ENCODE results near the gene AP3S2. TPM values are rescaled to one million over a fixed set of nuclear protein-coding genes. Genes with fewer than 3 reads are reported as not detected.

The AP3S2 gene
- total and polyA plus RNA-seq, 2 of the 13 experiments (the other 11 are each of a cell fraction or from before 2014, with no cell fraction given) = 17.6 to 44.4 TPM

- TF ChIP-seq HDAC1 (CRISPR knock-in tag; IDR thresholded peaks at IDR 0.05) (peak; percentile 96), DMAP1 (CRISPR knock-in tag; IDR thresholded peaks at IDR 0.05) (peak; percentile 92), PAWR (CRISPR knock-in tag; IDR thresholded peaks at IDR 0.05; ENCODE audit: borderline replicate concordance) (no peak), ZNF234 (CRISPR knock-in tag; conservative IDR thresholded peaks at IDR 0.05) (no peak), ZNF749 (CRISPR knock-in tag; IDR thresholded peaks at IDR 0.05; ENCODE audit: borderline replicate concordance) (peak; percentile 66; the same call in 1 of the 2 replicates), FOSL1 (CRISPR knock-in tag; IDR thresholded peaks at IDR 0.05; ENCODE audit: borderline replicate concordance) (no peak; the same call in 1 of the 2 replicates), ZNF674 (CRISPR knock-in tag; IDR thresholded peaks at IDR 0.05; ENCODE audit: low read depth) (no peak), SRF (IDR thresholded peaks at IDR 0.05; ENCODE audit: low read depth, low read length) (peak; percentile 77; the same call in 1 of the 2 replicates), ASH2L (IDR thresholded peaks at IDR 0.05; ENCODE audit: insufficient read length, low read depth, low read length) (peak; percentile 95), ZNF282 (IDR thresholded peaks at IDR 0.05; ENCODE audit: partially characterized antibody) (no peak), HOMEZ (CRISPR knock-in tag; IDR thresholded peaks at IDR 0.05; ENCODE audit: low read depth) (peak; percentile 68), ZBTB4 (CRISPR knock-in tag; IDR thresholded peaks at IDR 0.05; ENCODE audit: borderline replicate concordance) (peak; percentile 95), ZFP1 (CRISPR knock-in tag; IDR thresholded peaks at IDR 0.05) (0 out of 2 replicates have a peak, but pooled peaks have one; percentile 65), E2F5 (CRISPR knock-in tag; conservative IDR thresholded peaks at IDR 0.05) (peak; percentile 19), SPEN (CRISPR knock-in tag; IDR thresholded peaks at IDR 0.05; ENCODE audit: low read depth) (peak; percentile 98), JARID2 (CRISPR knock-in tag; IDR thresholded peaks at IDR 0.05; ENCODE audit: insufficient replicate concordance) (peak; percentile 93)
- TF ChIP-seq, protein P1, sequence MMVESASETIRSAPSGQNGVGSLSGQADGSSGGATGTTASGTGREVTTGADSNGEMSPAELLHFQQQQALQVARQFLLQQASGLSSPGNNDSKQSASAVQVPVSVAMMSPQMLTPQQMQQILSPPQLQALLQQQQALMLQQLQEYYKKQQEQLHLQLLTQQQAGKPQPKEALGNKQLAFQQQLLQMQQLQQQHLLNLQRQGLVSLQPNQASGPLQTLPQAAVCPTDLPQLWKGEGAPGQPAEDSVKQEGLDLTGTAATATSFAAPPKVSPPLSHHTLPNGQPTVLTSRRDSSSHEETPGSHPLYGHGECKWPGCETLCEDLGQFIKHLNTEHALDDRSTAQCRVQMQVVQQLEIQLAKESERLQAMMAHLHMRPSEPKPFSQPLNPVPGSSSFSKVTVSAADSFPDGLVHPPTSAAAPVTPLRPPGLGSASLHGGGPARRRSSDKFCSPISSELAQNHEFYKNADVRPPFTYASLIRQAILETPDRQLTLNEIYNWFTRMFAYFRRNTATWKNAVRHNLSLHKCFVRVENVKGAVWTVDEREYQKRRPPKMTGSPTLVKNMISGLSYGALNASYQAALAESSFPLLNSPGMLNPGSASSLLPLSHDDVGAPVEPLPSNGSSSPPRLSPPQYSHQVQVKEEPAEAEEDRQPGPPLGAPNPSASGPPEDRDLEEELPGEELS (CRISPR knock-in tag; IDR thresholded peaks at IDR 0.05) = peak; percentile 79
- TF ChIP-seq, protein P2, sequence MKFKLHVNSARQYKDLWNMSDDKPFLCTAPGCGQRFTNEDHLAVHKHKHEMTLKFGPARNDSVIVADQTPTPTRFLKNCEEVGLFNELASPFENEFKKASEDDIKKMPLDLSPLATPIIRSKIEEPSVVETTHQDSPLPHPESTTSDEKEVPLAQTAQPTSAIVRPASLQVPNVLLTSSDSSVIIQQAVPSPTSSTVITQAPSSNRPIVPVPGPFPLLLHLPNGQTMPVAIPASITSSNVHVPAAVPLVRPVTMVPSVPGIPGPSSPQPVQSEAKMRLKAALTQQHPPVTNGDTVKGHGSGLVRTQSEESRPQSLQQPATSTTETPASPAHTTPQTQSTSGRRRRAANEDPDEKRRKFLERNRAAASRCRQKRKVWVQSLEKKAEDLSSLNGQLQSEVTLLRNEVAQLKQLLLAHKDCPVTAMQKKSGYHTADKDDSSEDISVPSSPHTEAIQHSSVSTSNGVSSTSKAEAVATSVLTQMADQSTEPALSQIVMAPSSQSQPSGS (CRISPR knock-in tag; IDR thresholded peaks at IDR 0.05) = peak; percentile 92
These were observed at the start of gene AP3S2 (continued) for GRCh38 chr15:89893696-89894447.

All from HepG2 (cell line).